K562 (cell line): ENCODE results near the gene CCDC17. TPM values are rescaled to one million over a fixed set of nuclear protein-coding genes. Genes with fewer than 3 reads are reported as not detected.

ENCODE experiments used
- BMI1 ChIP-seq: fragments of 150-350 bp; IDR thresholded peaks from 2 replicates; pipeline ENCODE4 v1.6.1; 2014; ENCODE audit warnings: low read length
- CHD4 ChIP-seq: fragments of 200-600 bp; sonication (generic); IDR thresholded peaks from 3 replicates; pipeline ENCODE4 v1.6.1; 2012; ENCODE audit warnings: low read depth, mild to moderate bottlenecking, mixed read lengths, low read length, inconsistent platforms; ENCODE audit not compliant: insufficient read depth, insufficient replicate concordance, poor library complexity, severe bottlenecking
- CREB5 ChIP-seq: fragments of 250-450 bp; sonication (Bioruptor Pico); IDR thresholded peaks from 2 replicates; pipeline ENCODE4 v1.5.0; 2020; ENCODE audit warnings: mild to moderate bottlenecking
- CREBBP ChIP-seq: IDR thresholded peaks from one replicate; pipeline ENCODE4 v1.6.1; 2012; ENCODE audit warnings: low read depth, mild to moderate bottlenecking, control low read depth, inconsistent platforms, low read length
- ETV6 ChIP-seq, 3 experiments: fragments of 150-350 bp in 1 of 3; sonication (generic) in 1 of 3; formaldehyde crosslinking in 1 of 3; IDR thresholded peaks; 2 replicates each; pipeline versions ENCODE4 v1.6.1 to v1.8.0; 2014 to 2022; ENCODE audit warnings: borderline replicate concordance in 2 of 3, low read depth in 2 of 3, antibody characterized with exemption in 1 of 3, low read length in 1 of 3, mild to moderate bottlenecking in 1 of 3, missing genetic modification reagents in 1 of 3
- FOSL1 ChIP-seq: fragments of 200-800 bp; sonication (Bioruptor generic); conservative IDR thresholded peaks from 2 replicates; pipeline ENCODE4 v1.6.1; 2016; ENCODE audit warnings: missing genetic modification characterization, missing compliant biosample characterization
- KHSRP ChIP-seq: fragments of 450-650 bp; IDR thresholded peaks from 2 replicates; pipeline ENCODE4 v1.6.1; 2017
- NFE2L1 ChIP-seq: fragments of 450-650 bp; IDR thresholded peaks from 2 replicates; pipeline ENCODE4 v1.6.1; 2016; ENCODE audit warnings: missing genetic modification characterization, low read depth, mild to moderate bottlenecking, missing compliant biosample characterization, moderate library complexity, borderline replicate concordance
- PATZ1 ChIP-seq: fragments of 250-450 bp; sonication (Bioruptor Pico); IDR thresholded peaks from 2 replicates; pipeline ENCODE4 v1.5.0; 2020; ENCODE audit warnings: mild to moderate bottlenecking, borderline replicate concordance
- PHB ChIP-seq: fragments of 250-450 bp; sonication (Bioruptor Pico); IDR thresholded peaks from 2 replicates; pipeline ENCODE4 v1.5.0; 2021
- SMARCA4 ChIP-seq: fragments of 450-650 bp; IDR thresholded peaks from 2 replicates; pipeline ENCODE4 v1.6.1; 2016
- STAT5A ChIP-seq: IDR thresholded peaks from 2 replicates; pipeline ENCODE4 v1.6.1; 2012; ENCODE audit warnings: low read length, inconsistent platforms, borderline replicate concordance
- TCF15 ChIP-seq: fragments of 250-450 bp; sonication (Bioruptor Pico); IDR thresholded peaks from 2 replicates; pipeline ENCODE4 v1.8.0; 2022; ENCODE audit warnings: moderate library complexity, mild to moderate bottlenecking, inconsistent platforms
- THRA ChIP-seq: fragments of 450-650 bp; IDR thresholded peaks from 2 replicates; pipeline ENCODE4 v1.6.1; 2017; ENCODE audit warnings: mild to moderate bottlenecking, moderate library complexity
- TSC22D4 ChIP-seq: fragments of 450-650 bp; IDR thresholded peaks from 2 replicates; pipeline ENCODE4 v1.6.1; 2016; ENCODE audit warnings: missing genetic modification characterization, missing biosample characterization, control low read depth
- XRCC4 ChIP-seq: IDR thresholded peaks from one replicate; pipeline ENCODE4 v1.6.1; 2011; ENCODE audit not compliant: insufficient read depth, insufficient read length; ENCODE audit errors: extremely low read depth
- ZHX1 ChIP-seq: fragments of 150-350 bp; conservative IDR thresholded peaks from 2 replicates; pipeline ENCODE4 v1.6.1; 2014; ENCODE audit warnings: low read length
- polyA plus RNA-seq, 8 experiments: library from polyadenylated mRNA; depleted of rRNA in 4 of 8; stranded (reverse) in 5 of 8; unstranded in 3 of 8; fragments of >200 nt; fragmentation: Nextera tagmentation in 2 of 8; fragmentation: Illumina TruSeq in 1 of 8; extraction: Ambion mirVana in 2 of 8; extraction: Trizol in 1 of 8; gene quantifications; 2 replicates each; pipeline versions ENCODE4 v1.2.1 to v1.2.3, GENCODE V29; 2011 to 2014; ENCODE audit warnings: inconsistent platforms in 1 of 8, missing spikeins in 1 of 8
- total RNA-seq, 7 experiments: library from RNA; depleted of rRNA in 6 of 7; stranded (reverse); fragments of >200 nt in 6 of 7; fragmentation: Illumina TruSeq in 2 of 7; extraction: Trizol in 2 of 7; gene quantifications; 2 replicates each; pipeline versions ENCODE4 v1.2.1 to v1.2.3, GENCODE V29; 2011 to 2021; ENCODE audit warnings: low replicate concordance in 1 of 7

CCDC17 gene
- total and polyA plus RNA-seq, 9 of the 15 experiments (the other 6 are each of a cell fraction or from before 2014, with no cell fraction given): 0.20 to 2.4 (median 0.85) TPM

GRCh38 chr1:45583666-45584350 is 40.0 kb downstream of the CCDC17 start, which contains the start of gene NASP (continued):
- TF ChIP-seq XRCC4: no peak
- peak; percentile 31; the same call in 1 of the 2 replicates for TF ChIP-seq STAT5A
- 0 out of 2 replicates have a peak, but pooled peaks have one; percentile 75 for TF ChIP-seq PHB (CRISPR knock-in tag)
- no peak for TF ChIP-seq TCF15 (CRISPR knock-in tag)
- no peak for TF ChIP-seq TSC22D4
- no peak for TF ChIP-seq CREBBP
- no peak for TF ChIP-seq NFE2L1 (tag)
- no peak for TF ChIP-seq KHSRP
- TF ChIP-seq FOSL1: 0 out of 2 replicates have a peak, but pooled peaks have one; percentile 10
- TF ChIP-seq SMARCA4: no peak
- no peak for TF ChIP-seq CREB5 (CRISPR knock-in tag)
- no peak; the same call in 1 of the 2 replicates for TF ChIP-seq ZHX1
- no peak for TF ChIP-seq CHD4
- TF ChIP-seq ETV6 (IDR thresholded peaks at IDR 0.05; ENCODE audit: borderline replicate concordance in 1 of 2, low read depth in 2 of 2, low read length in 1 of 2): no peak
- TF ChIP-seq ETV6 (CRISPR knock-in tag; IDR thresholded peaks at IDR 0.05; ENCODE audit: borderline replicate concordance): peak; percentile 79; the same call in 1 of the 2 replicates
- TF ChIP-seq PATZ1 (CRISPR knock-in tag): no peak
- TF ChIP-seq BMI1: no peak
- TF ChIP-seq THRA: no peak
